Panc1 (cell line): ENCODE measurements around the gene MUC5AC. TPM values are rescaled to one million over a fixed set of nuclear protein-coding genes. Genes with fewer than 3 reads are reported as not detected.

Experiments
- ATAC-seq: fragments of 200-7000 bp; cut with Tn5 transposase; 2 replicates; pipeline ENCODE4 v1.9.1; 2020; ENCODE audit warnings: mild to moderate bottlenecking, moderate library complexity
- BruUV-seq: library from RNA; stranded (reverse); fragments of 400-500 nt; replicated peaks from 2 replicates; lab custom pipeline; 2021; lab: Mats Ljungman, UMichigan
- CTCF ChIA-PET: fragments of 300-600 bp; sonication (Branson Sonifier 250); formaldehyde crosslinking; loops from one replicate; lab custom pipeline; 2022; ENCODE audit warnings: antibody characterized with exemption; lab: Charles Lee
- POLR2A ChIA-PET: fragments of 300-600 bp; sonication (Branson Sonifier 250); formaldehyde crosslinking; loops from one replicate; lab custom pipeline; 2022; ENCODE audit warnings: antibody characterized with exemption; lab: Charles Lee
- DNase-seq: peaks from one replicate; pipeline ENCODE4 v3.0.0-alpha.2; 2010; ENCODE audit warnings: low read depth, low spot score
- H3K27ac ChIP-seq: 2 replicates; pipeline ENCODE4 v1.5.1; 2011; ENCODE audit warnings: mild to moderate bottlenecking, low read length, inconsistent platforms
- H3K27me3 ChIP-seq: fragments of 200-500 bp; sonication (Bioruptor generic); 2 replicates; pipeline ENCODE4 v1.6.0; 2014; ENCODE audit warnings: low read length, inconsistent platforms; ENCODE audit not compliant: control insufficient read depth, insufficient read depth
- H3K36me3 ChIP-seq: fragments of 200-500 bp; sonication (Bioruptor generic); 2 replicates; pipeline ENCODE4 v1.5.1; 2014; ENCODE audit warnings: inconsistent platforms, mild to moderate bottlenecking, low read length, moderate library complexity; ENCODE audit not compliant: control insufficient read depth, insufficient read depth
- H3K4me1 ChIP-seq: 2 replicates; pipeline ENCODE4 v1.5.1; 2011; ENCODE audit warnings: inconsistent platforms, mild to moderate bottlenecking, low read length, moderate library complexity; ENCODE audit not compliant: control insufficient read depth, insufficient read depth
- H3K4me3 ChIP-seq, 2 experiments: 2 replicates each; pipeline ENCODE4 v1.5.1; 2011 to 2012; ENCODE audit warnings: low read depth in 2 of 2, low read length in 2 of 2, mild to moderate bottlenecking in 2 of 2, inconsistent platforms in 1 of 2, moderate library complexity in 1 of 2
- H3K9me3 ChIP-seq: fragments of 200-500 bp; sonication (Bioruptor generic); 2 replicates; pipeline ENCODE4 v1.5.1; 2014; ENCODE audit warnings: low read depth, mild to moderate bottlenecking, inconsistent platforms, low read length, moderate library complexity; ENCODE audit not compliant: control insufficient read depth, insufficient read depth
- POLR2AphosphoS5 ChIP-seq: IDR thresholded peaks from 2 replicates; pipeline ENCODE4 v1.6.1; 2012; ENCODE audit warnings: mild to moderate bottlenecking, low read depth, low read length, moderate library complexity
- SIN3A ChIP-seq: IDR thresholded peaks from 2 replicates; pipeline ENCODE4 v1.6.1; 2012; ENCODE audit warnings: low read depth, mild to moderate bottlenecking, low read length, moderate library complexity, borderline replicate concordance; ENCODE audit not compliant: insufficient read depth
- TCF7L2 ChIP-seq: IDR thresholded peaks from 2 replicates; pipeline ENCODE4 v1.6.1; 2011; ENCODE audit warnings: mild to moderate bottlenecking, low read depth, low read length, inconsistent platforms
- in situ Hi-C: cut with HindIII; loops from 2 replicates; pipeline ENCODE4 v1.10.0; 2016; ENCODE audit warnings: low sequenced_read_pairs, low pct_unique_long_range_greater_than_20kb
- intact Hi-C: fragments of 100-400 bp; cut with micrococcal nuclease; formaldehyde crosslinking; loops from one replicate; pipeline ENCODE4 v1.10.0; 2022; ENCODE audit not compliant: unreplicated experiment
- total RNA-seq: library from RNA; stranded (reverse); gene quantifications from one replicate; pipeline ENCODE4 v1.2.1, GENCODE V29; 2021; ENCODE audit not compliant: unreplicated experiment
- TF ChIP-seq, protein P1 (sequence below), 2 experiments: IDR thresholded peaks; 2 replicates each; pipeline ENCODE4 v1.6.1; 2011 to 2012; ENCODE audit warnings: low read depth in 2 of 2, control low read depth in 1 of 2, low read length in 1 of 2, mild to moderate bottlenecking in 1 of 2, moderate library complexity in 1 of 2; ENCODE audit not compliant: insufficient read depth in 1 of 2
- TF ChIP-seq, protein P2 (sequence below): fragments of 450-650 bp; IDR thresholded peaks from 2 replicates; pipeline ENCODE4 v1.5.1; 2017; ENCODE audit warnings: mild to moderate bottlenecking

The MUC5AC gene
- total RNA-seq, 1 experiment from 2014 or later: 0.03 TPM

DNA sequence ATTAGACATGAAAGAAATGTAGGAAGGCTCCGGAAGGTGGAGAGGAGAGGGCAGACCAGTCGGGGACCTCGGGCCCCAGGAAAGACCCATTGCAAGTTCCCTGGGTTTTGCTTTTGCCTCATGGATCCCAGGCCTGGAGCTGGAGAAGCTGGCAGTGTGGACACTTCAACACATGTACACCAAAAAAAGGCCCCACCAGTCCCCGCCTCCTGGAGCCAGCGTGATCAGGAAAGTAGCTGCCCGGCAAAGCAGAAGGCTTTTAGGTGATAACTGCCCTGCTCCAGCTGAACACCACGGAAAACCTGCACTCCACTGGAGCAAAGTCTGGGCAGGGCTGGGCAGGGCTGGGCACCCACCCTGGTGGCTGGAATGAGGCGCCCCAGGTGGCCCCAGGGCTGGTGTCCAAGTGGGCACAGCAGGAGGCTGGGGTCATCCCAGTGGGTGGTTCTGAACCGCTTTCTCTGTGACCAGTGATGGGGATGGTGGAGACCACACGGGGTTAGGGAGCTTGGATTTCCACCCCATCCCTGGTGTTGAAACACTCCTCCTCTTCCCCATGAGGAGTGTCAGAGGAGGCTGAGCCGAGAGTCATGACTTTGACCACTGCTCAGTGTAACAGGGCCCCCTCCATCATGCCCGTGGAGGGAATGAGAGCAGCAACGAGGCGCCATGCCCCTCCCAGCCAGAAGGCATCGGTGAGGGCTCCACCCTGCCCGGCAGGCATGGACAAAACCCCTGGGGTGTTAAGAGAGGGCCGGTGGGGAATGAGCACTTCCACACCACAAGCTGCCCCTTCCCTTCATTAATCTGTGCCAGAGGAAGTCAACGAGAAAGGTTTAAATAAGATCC lies 16.9 kb upstream of the MUC5AC start:
- Histone ChIP-seq H3K9me3 (peaks cover 3% of the 10 kb centered on the region; the same call in 1 of the 2 replicates), H3K36me3 (no peaks in the 10 kb centered on the region), H3K4me1 (peaks cover 9% of the 10 kb centered on the region; the same call in 1 of the 2 replicates), H3K27ac (no peak overlapping the region; the same call in 1 of the 2 replicates), H3K4me3 (no peak overlapping the region), H3K27me3 (no peaks in the 10 kb centered on the region)
- TF ChIP-seq TCF7L2 (no peak), POLR2AphosphoS5 (no peak), SIN3A (no peak)
- TF ChIP-seq, protein P1, sequence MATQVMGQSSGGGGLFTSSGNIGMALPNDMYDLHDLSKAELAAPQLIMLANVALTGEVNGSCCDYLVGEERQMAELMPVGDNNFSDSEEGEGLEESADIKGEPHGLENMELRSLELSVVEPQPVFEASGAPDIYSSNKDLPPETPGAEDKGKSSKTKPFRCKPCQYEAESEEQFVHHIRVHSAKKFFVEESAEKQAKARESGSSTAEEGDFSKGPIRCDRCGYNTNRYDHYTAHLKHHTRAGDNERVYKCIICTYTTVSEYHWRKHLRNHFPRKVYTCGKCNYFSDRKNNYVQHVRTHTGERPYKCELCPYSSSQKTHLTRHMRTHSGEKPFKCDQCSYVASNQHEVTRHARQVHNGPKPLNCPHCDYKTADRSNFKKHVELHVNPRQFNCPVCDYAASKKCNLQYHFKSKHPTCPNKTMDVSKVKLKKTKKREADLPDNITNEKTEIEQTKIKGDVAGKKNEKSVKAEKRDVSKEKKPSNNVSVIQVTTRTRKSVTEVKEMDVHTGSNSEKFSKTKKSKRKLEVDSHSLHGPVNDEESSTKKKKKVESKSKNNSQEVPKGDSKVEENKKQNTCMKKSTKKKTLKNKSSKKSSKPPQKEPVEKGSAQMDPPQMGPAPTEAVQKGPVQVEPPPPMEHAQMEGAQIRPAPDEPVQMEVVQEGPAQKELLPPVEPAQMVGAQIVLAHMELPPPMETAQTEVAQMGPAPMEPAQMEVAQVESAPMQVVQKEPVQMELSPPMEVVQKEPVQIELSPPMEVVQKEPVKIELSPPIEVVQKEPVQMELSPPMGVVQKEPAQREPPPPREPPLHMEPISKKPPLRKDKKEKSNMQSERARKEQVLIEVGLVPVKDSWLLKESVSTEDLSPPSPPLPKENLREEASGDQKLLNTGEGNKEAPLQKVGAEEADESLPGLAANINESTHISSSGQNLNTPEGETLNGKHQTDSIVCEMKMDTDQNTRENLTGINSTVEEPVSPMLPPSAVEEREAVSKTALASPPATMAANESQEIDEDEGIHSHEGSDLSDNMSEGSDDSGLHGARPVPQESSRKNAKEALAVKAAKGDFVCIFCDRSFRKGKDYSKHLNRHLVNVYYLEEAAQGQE (IDR thresholded peaks at IDR 0.05; ENCODE audit: insufficient read depth in 1 of 2, low read depth in 2 of 2, low read length in 1 of 2): no peak
- TF ChIP-seq, protein P2, sequence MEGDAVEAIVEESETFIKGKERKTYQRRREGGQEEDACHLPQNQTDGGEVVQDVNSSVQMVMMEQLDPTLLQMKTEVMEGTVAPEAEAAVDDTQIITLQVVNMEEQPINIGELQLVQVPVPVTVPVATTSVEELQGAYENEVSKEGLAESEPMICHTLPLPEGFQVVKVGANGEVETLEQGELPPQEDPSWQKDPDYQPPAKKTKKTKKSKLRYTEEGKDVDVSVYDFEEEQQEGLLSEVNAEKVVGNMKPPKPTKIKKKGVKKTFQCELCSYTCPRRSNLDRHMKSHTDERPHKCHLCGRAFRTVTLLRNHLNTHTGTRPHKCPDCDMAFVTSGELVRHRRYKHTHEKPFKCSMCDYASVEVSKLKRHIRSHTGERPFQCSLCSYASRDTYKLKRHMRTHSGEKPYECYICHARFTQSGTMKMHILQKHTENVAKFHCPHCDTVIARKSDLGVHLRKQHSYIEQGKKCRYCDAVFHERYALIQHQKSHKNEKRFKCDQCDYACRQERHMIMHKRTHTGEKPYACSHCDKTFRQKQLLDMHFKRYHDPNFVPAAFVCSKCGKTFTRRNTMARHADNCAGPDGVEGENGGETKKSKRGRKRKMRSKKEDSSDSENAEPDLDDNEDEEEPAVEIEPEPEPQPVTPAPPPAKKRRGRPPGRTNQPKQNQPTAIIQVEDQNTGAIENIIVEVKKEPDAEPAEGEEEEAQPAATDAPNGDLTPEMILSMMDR: no peak
- in situ Hi-C loops: no loop called here
- DNase-seq (no peak), ATAC-seq (no peak)
- BruUV-seq: no TSS peak
- intact Hi-C loops: no loop called here
- POLR2A ChIA-PET: no interaction called here
- CTCF ChIA-PET: no interaction called here

DNA sequence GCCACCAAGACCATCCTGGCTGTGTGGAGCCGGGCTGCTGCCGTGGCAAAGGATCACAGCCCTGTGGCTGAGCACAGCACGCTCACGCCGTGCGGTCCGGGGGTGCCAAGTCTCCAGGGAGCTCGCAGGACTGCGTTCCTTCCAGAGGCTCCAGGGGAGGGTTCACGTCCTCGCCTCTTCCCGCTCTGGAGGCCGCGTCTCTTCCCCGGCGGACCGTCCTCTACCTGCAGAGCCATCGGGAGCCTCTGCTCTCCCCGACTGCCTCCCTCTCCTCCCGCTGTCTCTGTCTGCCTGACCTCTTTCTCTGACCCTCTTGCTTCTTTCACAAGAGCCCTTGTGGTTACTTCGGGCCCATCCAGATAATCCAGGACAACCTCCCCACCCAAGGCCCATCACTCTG lies 11.4 kb upstream of the MUC5AC start:
- Histone ChIP-seq H3K9me3 (peaks cover 3% of the 10 kb centered on the region; the same call in 1 of the 2 replicates), H3K4me1 (peaks cover 26% of the 10 kb centered on the region), H3K27ac (peak overlapping the region; percentile 36; the same call in 1 of the 2 replicates), H3K36me3 (no peaks in the 10 kb centered on the region), H3K4me3 (no peak overlapping the region), H3K27me3 (no peaks in the 10 kb centered on the region)
- intact Hi-C loops (no loop called here), in situ Hi-C loops (no loop called here)
- POLR2A ChIA-PET: no interaction called here
- CTCF ChIA-PET: no interaction called here
- ATAC-seq: no peak
- no peak for DNase-seq
- TF ChIP-seq SIN3A (no peak), TCF7L2 (no peak), POLR2AphosphoS5 (no peak)
- TF ChIP-seq, protein P2: no peak
- TF ChIP-seq, protein P1 (IDR thresholded peaks at IDR 0.05; ENCODE audit: insufficient read depth in 1 of 2, low read depth in 2 of 2, low read length in 1 of 2): no peak
- no TSS peak for BruUV-seq
